Esophagus squamous epithelium (tissue), 4 donors: ENCODE results near the gene ALOXE3.

Source experiments
- POLR2A ChIP-seq, 4 donors: fragments of 450-650 bp; IDR thresholded peaks; one replicate each; pipeline ENCODE4 v1.6.1; 2017; ENCODE audit warnings: antibody characterized with exemption in 4 of 4, mild to moderate bottlenecking in 4 of 4, moderate library complexity in 3 of 4
- TF ChIP-seq, protein P1 (sequence below), 6 experiments: fragments of 450-650 bp in 4 of 6; fragments of 200-600 bp in 2 of 6; sonication (generic) in 2 of 6; IDR thresholded peaks; one replicate each; pipeline ENCODE4 v1.5.1; 2016 to 2019; ENCODE audit warnings: antibody characterized with exemption in 6 of 6, mild to moderate bottlenecking in 4 of 6, moderate library complexity in 4 of 6

GRCh38 chr17:8149419-8150193, 31.3 kb upstream of the ALOXE3 start:
- TF ChIP-seq, protein P1, sequence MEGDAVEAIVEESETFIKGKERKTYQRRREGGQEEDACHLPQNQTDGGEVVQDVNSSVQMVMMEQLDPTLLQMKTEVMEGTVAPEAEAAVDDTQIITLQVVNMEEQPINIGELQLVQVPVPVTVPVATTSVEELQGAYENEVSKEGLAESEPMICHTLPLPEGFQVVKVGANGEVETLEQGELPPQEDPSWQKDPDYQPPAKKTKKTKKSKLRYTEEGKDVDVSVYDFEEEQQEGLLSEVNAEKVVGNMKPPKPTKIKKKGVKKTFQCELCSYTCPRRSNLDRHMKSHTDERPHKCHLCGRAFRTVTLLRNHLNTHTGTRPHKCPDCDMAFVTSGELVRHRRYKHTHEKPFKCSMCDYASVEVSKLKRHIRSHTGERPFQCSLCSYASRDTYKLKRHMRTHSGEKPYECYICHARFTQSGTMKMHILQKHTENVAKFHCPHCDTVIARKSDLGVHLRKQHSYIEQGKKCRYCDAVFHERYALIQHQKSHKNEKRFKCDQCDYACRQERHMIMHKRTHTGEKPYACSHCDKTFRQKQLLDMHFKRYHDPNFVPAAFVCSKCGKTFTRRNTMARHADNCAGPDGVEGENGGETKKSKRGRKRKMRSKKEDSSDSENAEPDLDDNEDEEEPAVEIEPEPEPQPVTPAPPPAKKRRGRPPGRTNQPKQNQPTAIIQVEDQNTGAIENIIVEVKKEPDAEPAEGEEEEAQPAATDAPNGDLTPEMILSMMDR (IDR thresholded peaks at IDR 0.05) = no peak
- TF ChIP-seq POLR2A (IDR thresholded peaks at IDR 0.05) = no peak
